ENCODE measurements around the gene EFR3B.
A peak's percentile ranks its signal among the peaks of the same experiment; 100 is the strongest.
"Not testable (repeated sequence)": the region's sequence is repeated elsewhere in the genome, so short reads cannot be mapped to it uniquely, and the experiment has no call there.

EFR3B gene

GRCh38 chr2:25041928-25042320 lies at the start of gene EFR3B:
Gene EFR3B, plus strand, starts transcription at chr2:25042076. Its CDS starts 237 bp downstream, at chr2:25042313.
- no peak for FAIRE-seq
- peak; percentile 82 for DNase-seq (ENCODE audit: low spot score)

GRCh38 chr2:24993406-24994145 lies 48.3 kb upstream of the EFR3B start:
- no peak for FAIRE-seq
- DNase-seq (ENCODE audit: low spot score) = peak; percentile 10

DNA sequence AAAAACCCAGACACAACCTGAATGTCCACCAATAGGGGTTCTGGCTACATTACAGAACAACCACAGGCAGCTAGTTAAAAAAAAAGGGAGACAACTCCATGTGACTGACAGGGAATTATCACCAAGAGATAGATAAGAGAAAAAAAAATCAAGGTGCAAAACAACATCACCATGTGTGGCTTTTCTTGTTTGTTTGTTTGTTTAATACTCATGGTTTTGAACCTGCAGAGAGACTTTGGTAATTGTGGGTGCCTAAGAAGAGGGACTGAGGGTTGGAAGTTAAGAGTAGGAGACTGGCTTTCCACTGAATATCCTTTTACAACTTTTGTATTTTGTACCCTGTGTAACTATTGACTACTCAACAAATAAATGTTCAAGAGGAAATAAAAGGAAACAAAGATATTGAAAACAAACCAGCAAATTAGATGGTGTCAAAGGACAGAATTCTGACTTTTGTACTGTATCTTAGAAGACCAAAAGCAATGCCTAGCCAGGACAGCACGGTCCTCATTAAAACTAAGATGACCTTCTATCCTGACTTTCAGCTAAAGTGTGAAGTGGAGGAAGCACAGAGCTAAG lies 47.6 kb upstream of the EFR3B start:
- DNase-seq (ENCODE audit: low spot score) = no peak
- no peak for FAIRE-seq

DNA sequence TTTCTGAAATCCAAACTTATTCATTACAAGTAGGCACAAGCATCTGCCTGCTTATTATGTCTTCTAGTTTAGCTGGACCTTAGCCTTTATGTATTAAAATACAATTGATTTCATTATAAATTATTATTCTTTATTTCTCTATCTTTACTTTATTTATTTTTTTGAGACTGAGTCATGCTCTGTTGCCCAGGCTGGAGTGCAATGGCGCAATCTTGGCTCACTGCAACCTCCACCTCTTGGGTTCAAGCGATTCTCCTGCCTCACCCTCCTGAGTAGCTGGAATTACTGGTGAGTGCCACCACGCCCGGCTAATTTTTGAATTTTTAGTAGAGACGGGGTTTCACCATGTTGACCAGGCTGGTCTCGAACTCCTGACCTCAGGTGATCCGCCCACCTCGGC lies 42.8 kb upstream of the EFR3B start:
- not testable (repeated sequence) for DNase-seq (ENCODE audit: low spot score); FAIRE-seq

DNA sequence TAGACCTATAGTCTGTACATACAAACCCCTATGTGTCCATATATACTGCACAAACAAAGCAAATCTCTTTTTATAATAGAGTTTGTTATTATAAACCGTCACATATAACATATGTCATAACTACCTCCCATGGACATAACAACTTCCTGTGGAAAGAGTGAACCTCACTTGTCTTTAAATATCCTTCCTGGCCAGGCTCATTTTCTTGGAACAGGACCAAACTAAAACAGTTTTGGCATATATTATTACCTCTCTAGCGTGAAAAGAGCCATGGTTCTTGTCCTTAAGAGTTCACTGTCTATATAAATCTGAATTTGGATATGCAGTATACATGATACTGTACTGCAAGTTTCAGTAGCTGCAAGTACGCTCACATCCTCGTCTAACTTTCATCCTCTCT lies 41.8 kb upstream of the EFR3B start:
- no peak for FAIRE-seq
- no peak for DNase-seq (ENCODE audit: low spot score)

- DNase-seq (ENCODE audit: low spot score) (no peak), FAIRE-seq (no peak)
These were observed 41.2 kb upstream of the EFR3B start for GRCh38 chr2:25000503-25001324.

- FAIRE-seq = no peak
- DNase-seq (ENCODE audit: low spot score) = no peak
These were observed 40.6 kb upstream of the EFR3B start for GRCh38 chr2:25001325-25001637.

GRCh38 chr2:25002066-25002465 lies 39.8 kb upstream of the EFR3B start:
- DNase-seq (ENCODE audit: low spot score) = no peak
- no peak for FAIRE-seq

DNA sequence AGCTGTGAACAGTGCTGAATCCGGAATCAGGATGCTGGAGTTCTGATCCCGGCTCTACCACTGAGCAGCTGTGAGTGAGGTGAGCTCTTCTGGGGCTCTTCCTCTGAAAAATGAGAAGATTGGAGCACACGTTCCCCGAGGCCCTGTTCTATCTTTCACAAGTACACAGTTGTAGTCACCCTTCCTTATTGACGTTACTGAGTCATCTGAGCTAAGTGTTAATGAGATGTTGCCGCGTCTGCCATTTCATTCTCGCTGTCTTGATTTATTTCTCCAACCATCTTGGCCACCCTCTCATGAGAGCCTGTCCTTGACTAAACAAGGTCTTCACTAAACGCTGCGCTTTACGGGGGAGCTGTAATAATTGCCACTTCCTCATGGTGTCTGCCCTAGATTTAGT lies 31.9 kb upstream of the EFR3B start:
- DNase-seq (ENCODE audit: low spot score) = no peak

GRCh38 chr2:25011342-25011741 lies 30.5 kb upstream of the EFR3B start:
- DNase-seq (ENCODE audit: low spot score); FAIRE-seq: not testable (repeated sequence)

More for the DNA sequence above, 31.9 kb upstream of the EFR3B start:
- no peak for FAIRE-seq

DNA sequence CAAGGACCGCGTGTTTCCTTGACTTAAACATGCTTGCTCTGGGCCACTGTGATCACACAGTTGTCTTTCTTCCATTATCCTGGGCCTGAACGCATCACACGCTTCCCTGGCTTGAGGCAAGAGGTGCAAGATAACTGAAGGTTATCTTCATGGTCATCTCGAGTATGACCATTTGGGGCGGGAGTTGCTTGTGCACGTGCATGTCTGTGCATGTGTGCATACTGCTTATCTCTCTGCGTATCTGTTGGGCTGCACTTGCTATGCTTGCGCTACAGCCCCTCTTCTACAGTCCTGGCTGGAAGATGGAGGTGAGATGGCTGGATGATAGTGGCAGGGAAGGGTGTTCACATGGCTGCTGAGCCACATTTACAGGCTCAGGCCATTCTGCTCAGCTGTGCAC lies 27.2 kb upstream of the EFR3B start:
- DNase-seq (ENCODE audit: low spot score) = no peak
- no peak for FAIRE-seq

DNA sequence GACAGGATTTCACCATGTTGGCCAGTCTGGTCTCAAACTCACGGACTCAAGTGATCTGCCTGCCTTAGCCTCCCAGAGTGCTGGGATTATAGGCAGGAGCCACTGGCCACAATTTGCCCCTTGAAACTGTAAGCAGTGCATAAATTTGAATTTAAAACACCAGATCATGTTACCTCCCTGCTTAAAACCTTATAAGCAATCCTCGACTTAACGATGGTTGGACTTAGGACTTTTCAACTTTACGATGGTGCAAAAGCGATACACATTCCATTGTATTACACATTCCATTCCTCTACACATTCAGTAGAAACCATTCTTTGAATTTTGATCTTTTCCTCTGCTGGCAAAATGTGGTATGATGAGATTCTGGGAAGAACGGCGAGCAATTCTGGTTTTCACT lies 23.2 kb upstream of the EFR3B start:
- DNase-seq (ENCODE audit: low spot score) (no peak), FAIRE-seq (no peak)

DNA sequence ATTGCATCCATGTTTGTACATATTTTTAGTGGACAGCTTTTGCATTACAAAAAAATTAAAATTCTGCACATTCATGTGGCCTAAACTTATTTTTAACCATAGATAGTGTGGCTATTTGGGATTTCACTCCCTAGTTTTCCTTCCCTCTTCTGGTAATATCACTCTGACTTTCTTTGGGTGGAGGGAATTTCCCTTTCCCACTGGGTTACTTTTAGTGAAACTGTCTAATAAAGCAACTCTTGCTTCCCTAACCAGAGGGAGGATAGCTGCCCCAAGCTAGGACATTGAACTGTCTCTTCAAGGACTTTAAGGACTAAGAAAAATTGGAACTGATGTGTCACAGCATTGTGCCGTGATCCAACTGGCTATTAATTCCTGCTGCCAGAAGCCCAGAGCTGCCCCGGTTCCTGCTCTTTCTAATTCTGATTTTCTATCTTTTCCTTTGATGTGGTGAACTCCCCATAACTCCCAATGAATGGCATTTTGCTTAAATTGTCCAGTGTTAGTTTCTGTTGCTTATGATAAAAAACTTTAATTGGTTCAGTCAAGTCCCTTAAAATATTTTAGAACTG lies 20.0 kb upstream of the EFR3B start:
- FAIRE-seq (no peak), DNase-seq (ENCODE audit: low spot score) (no peak)

DNA sequence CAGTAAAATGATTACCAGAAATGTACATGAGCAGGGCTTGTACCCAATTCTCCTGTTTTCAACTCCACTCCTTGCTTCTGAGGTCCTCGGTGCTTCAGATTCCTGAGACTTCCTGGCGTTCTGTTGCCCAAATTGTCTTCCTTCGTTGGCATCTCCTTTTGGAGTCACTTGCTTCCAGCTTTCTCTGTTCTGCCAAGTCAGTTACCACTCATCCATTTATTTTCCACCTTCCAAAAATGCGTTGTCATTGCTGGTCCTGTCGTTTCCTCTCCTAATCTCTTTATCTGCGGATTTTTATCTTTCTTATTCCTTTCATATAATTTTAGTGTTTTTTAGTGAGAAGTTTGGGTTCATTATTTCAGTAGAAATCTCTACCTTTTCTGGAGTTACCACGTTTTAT lies 18.5 kb upstream of the EFR3B start:
- FAIRE-seq = no peak
- no peak for DNase-seq (ENCODE audit: low spot score)

DNA sequence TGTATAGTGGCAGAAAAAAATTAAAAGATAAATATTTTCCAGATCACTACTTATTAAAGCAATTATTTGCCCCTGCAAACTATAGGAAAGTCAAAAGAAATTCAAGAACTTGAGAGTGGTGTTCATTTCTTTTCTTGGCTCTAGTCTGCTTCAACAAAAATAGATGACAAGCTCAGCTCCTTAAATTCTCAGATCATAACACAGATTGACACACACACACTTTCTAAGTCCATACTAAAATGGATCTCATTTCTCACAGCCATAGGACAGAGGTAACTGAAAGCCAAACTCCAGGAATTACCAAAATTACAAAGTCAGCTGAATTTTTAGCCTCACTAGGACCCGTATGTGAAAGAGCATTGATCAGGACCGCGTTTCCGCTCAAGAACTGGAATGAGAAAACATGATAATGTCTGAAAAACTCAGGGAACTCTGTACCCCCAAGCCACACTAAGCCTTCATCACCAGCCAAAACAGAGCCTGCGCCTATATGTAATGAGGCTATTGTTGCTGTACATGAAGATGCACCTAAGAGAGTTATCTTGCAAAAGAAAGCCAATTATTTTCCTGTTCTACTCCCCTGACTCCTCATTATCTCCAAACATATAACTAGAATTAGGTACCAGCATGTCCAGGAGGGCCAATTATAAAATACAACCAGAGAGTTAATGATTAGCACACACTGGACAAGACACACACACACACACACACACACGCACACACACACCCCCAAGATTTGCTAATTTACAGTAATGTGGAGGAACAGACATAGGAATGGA lies 16.5 kb upstream of the EFR3B start:
- DNase-seq (ENCODE audit: low spot score) (no peak), FAIRE-seq (no peak)

DNA sequence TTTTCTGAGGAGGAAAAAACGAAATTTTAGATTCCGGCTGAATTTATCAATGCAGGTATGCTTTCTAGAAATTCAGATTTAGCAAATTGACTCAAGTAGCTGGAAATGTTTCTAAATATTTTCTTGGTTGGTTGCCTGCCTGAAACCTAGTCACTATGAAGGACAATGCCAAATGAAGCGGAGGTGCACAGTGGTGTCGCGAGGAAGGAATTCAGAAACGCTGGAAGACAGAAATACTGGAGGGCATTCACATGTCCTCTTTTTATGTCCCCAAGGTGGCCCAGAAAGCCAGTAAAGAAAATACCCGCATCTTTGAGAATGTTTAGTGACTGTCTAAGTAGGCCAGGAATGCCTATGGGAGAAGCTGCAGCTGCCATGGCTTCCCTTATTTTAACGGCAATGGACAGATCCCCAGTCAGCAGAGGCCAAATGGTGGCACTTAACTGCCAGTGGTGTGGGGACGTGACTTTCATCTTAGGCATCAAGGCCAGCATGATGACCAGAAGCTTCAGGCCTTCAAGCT lies 15.8 kb upstream of the EFR3B start:
- DNase-seq (ENCODE audit: low spot score) = no peak
- no peak for FAIRE-seq

GRCh38 chr2:25029183-25029554 lies 12.7 kb upstream of the EFR3B start:
- FAIRE-seq (no peak), DNase-seq (ENCODE audit: low spot score) (no peak)

- FAIRE-seq (no peak), DNase-seq (ENCODE audit: low spot score) (no peak)
These were observed 11.2 kb upstream of the EFR3B start for GRCh38 chr2:25030702-25031101.

DNA sequence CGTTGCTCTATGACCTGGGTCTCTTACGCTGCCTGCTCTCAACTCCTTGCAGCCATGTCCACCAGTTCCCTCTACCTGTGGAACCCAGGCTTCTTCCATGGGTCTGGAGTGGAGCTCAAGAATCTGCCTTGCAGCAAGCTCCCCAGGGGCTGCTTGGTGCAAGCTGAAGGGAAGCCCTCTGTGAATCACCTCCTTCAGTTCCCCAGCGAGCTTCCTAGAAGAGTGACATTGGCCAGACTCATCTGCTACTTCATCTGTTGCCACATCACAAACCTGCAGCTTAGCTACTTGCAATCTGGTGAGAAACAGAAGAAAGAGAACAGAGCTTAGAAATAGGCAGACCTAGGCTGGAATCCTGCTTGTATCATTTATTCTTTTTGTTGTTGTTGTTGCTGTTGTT lies 9.8 kb upstream of the EFR3B start:
- FAIRE-seq = no peak
- no peak for DNase-seq (ENCODE audit: low spot score)

- FAIRE-seq (no peak), DNase-seq (ENCODE audit: low spot score) (no peak)
These were observed 9.0 kb upstream of the EFR3B start for GRCh38 chr2:25032901-25033300.

DNA sequence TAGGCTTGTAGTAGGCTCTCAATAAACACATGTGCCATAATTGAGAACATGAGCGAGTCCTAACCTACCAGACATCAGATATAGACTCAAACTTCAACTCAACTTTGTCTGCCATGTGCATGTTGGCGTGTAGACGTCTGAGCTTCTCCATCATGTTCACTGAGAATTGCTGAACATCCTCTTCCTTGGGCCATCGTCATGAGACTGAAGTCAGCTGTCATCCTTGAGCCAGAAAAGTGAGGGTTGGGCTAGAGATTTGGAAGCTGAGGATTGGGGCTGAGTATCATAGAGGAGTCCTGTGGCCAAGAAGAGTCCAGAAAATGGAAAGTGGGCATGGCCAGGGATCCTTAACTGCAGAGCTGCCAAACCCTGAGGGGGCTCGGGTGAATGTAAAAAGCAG lies 7.8 kb upstream of the EFR3B start:
- FAIRE-seq (no peak), DNase-seq (ENCODE audit: low spot score) (no peak)

All from RCC 7860 (cell line).